Endothelial cell of umbilical vein (primary cell): ENCODE data around the gene FBXW11.

Experiments
- EZH2 ChIP-seq: IDR thresholded peaks from 2 replicates; pipeline ENCODE4 v1.6.1; 2012; ENCODE audit warnings: borderline replicate concordance, low read depth, mild to moderate bottlenecking, moderate library complexity, low read length, inconsistent platforms; ENCODE audit not compliant: severe bottlenecking
- POLR2AphosphoS5 ChIP-seq: IDR thresholded peaks from 2 replicates; pipeline ENCODE4 v1.6.1; 2012; ENCODE audit warnings: low read depth, mild to moderate bottlenecking, control low read depth, low read length, moderate library complexity; ENCODE audit not compliant: insufficient read depth
- TF ChIP-seq, protein P1 (sequence below), 2 donors: IDR thresholded peaks; 1 replicate in 1 of 2; 2 replicates in 1 of 2; pipeline ENCODE4 v1.5.1; 2011; ENCODE audit warnings: low read length in 2 of 2, mild to moderate bottlenecking in 2 of 2, moderate library complexity in 2 of 2, control low read depth in 1 of 2, inconsistent platforms in 1 of 2, low read depth in 1 of 2; ENCODE audit not compliant: insufficient read depth in 1 of 2; ENCODE audit errors: extremely low read depth in 1 of 2
- TF ChIP-seq, protein P2 (sequence below): IDR thresholded peaks from 2 replicates; pipeline ENCODE4 v1.6.1; 2011; ENCODE audit not compliant: insufficient read depth, insufficient read length

DNA sequence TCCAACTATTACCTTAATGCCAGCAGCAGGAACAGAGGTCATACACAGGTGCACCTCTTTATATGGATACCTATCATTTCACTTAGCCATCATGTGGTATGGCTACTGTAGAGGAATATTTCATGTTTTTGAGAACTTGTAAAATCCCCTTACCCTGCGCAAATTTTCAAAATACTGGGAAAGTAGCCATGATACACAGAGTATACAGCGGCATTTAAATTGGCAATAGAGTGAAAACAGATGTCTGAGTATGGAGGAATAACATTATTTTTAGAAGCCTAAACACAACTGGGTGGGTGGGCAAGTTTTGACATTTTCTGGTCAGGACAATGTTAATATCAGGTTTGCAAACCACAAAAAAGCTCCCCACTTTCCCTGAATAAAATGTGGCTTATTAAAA lies 111.4 kb downstream of the FBXW11 start:
- TF ChIP-seq, protein P1, sequence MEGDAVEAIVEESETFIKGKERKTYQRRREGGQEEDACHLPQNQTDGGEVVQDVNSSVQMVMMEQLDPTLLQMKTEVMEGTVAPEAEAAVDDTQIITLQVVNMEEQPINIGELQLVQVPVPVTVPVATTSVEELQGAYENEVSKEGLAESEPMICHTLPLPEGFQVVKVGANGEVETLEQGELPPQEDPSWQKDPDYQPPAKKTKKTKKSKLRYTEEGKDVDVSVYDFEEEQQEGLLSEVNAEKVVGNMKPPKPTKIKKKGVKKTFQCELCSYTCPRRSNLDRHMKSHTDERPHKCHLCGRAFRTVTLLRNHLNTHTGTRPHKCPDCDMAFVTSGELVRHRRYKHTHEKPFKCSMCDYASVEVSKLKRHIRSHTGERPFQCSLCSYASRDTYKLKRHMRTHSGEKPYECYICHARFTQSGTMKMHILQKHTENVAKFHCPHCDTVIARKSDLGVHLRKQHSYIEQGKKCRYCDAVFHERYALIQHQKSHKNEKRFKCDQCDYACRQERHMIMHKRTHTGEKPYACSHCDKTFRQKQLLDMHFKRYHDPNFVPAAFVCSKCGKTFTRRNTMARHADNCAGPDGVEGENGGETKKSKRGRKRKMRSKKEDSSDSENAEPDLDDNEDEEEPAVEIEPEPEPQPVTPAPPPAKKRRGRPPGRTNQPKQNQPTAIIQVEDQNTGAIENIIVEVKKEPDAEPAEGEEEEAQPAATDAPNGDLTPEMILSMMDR (IDR thresholded peaks at IDR 0.05; ENCODE audit: extremely low read depth in 1 of 2, insufficient read depth in 1 of 2, low read depth in 1 of 2, low read length in 2 of 2), result no peak
- TF ChIP-seq EZH2 (no peak), POLR2AphosphoS5 (no peak)
- TF ChIP-seq, protein P2, sequence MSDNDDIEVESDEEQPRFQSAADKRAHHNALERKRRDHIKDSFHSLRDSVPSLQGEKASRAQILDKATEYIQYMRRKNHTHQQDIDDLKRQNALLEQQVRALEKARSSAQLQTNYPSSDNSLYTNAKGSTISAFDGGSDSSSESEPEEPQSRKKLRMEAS, result no peak
